B cell (primary cell): ENCODE data around the gene ALS2CL. TPM values are rescaled to one million over a fixed set of nuclear protein-coding genes. Genes with fewer than 3 reads are reported as not detected.

Experiments
- ATAC-seq: fragments of 200-7000 bp; cut with Tn5 transposase; one replicate; pipeline ENCODE4 v1.10.0; 2021; ENCODE audit warnings: low read depth, mild to moderate bottlenecking, moderate number of reproducible peaks, moderate library complexity
- CTCF ChIA-PET: fragments of 350-600 bp; sonication (Branson Sonifier 250); formaldehyde crosslinking; loops from one replicate; lab custom pipeline; 2021; ENCODE audit warnings: antibody characterized with exemption, inconsistent platforms; lab: Charles Lee
- POLR2A ChIA-PET: fragments of 350-600 bp; sonication (Branson Sonifier 250); formaldehyde crosslinking; loops from one replicate; lab custom pipeline; 2021; ENCODE audit warnings: antibody characterized with exemption; lab: Charles Lee
- DNase-seq: peaks from one replicate; pipeline ENCODE4 v3.0.0; 2013
- H2AFZ ChIP-seq: 2 replicates; pipeline ENCODE4 v1.6.1; 2012; ENCODE audit warnings: mild to moderate bottlenecking, low read depth, low read length; ENCODE audit not compliant: insufficient read depth, poor library complexity, severe bottlenecking
- H3K27ac ChIP-seq, 2 donors: 1 replicate in 1 of 2; 2 replicates in 1 of 2; pipeline ENCODE4 v1.5.1; 2012 to 2013; ENCODE audit warnings: low read length in 2 of 2, mild to moderate bottlenecking in 2 of 2, moderate library complexity in 1 of 2
- H3K27me3 ChIP-seq, 4 experiments: fragments of 200-600 bp in 1 of 4; sonication (generic) in 1 of 4; replicated peaks in 1 of 4; 1 replicate in 2 of 4; 2 replicates in 2 of 4; pipeline versions ENCODE4 v1.6.1 to v1.7.0; 2013 to 2016; ENCODE audit warnings: low read length in 3 of 4, mild to moderate bottlenecking in 2 of 4, mixed read lengths in 1 of 4, moderate library complexity in 1 of 4; ENCODE audit not compliant: insufficient read depth in 4 of 4, control insufficient read depth in 3 of 4; ENCODE audit errors: control extremely low read depth in 1 of 4
- H3K36me3 ChIP-seq, 2 experiments: replicated peaks in 1 of 2; 1 replicate in 1 of 2; 2 replicates in 1 of 2; pipeline versions ENCODE4 v1.6.1 to v1.7.1; 2013; ENCODE audit warnings: low read length in 1 of 2; ENCODE audit not compliant: insufficient read depth in 2 of 2, control insufficient read depth in 1 of 2; ENCODE audit errors: control extremely low read depth in 1 of 2, extremely low read depth in 1 of 2
- H3K4me1 ChIP-seq, 2 donors: fragments of 200-600 bp in 1 of 2; sonication (generic) in 1 of 2; 1 replicate in 1 of 2; 2 replicates in 1 of 2; pipeline versions ENCODE4 v1.5.1 to v1.6.1; 2013 to 2017; ENCODE audit warnings: low read length in 2 of 2; ENCODE audit not compliant: control insufficient read depth in 2 of 2, insufficient read depth in 2 of 2
- H3K4me2 ChIP-seq: replicated peaks from 2 replicates; pipeline ENCODE3; 2012; ENCODE audit warnings: mild to moderate bottlenecking, low read depth, low read length; ENCODE audit not compliant: poor library complexity, severe bottlenecking
- H3K4me3 ChIP-seq, 5 experiments: fragments of 200-600 bp in 1 of 5; sonication (generic) in 1 of 5; 1 replicate in 3 of 5; 2 replicates in 2 of 5; pipeline versions ENCODE4 v1.5.1 to v1.7.0; 2011 to 2016; ENCODE audit warnings: low read length in 4 of 5, mild to moderate bottlenecking in 4 of 5, low read depth in 2 of 5, control low read depth in 1 of 5, moderate library complexity in 1 of 5; ENCODE audit not compliant: insufficient read depth in 1 of 5; ENCODE audit errors: control extremely low read depth in 1 of 5, extremely low read depth in 1 of 5
- H3K79me2 ChIP-seq: fragments of 200-600 bp; sonication (generic); one replicate; pipeline ENCODE4 v1.6.0; 2016; ENCODE audit warnings: low read length; ENCODE audit not compliant: control insufficient read depth, insufficient read depth
- H3K9ac ChIP-seq: fragments of 200-600 bp; sonication (generic); 2 replicates; pipeline ENCODE4 v1.6.1; 2017; ENCODE audit warnings: mild to moderate bottlenecking, low read length, moderate library complexity
- H3K9me3 ChIP-seq, 3 donors: one replicate each; pipeline versions ENCODE4 v1.6.1 to v1.7.1; 2013; ENCODE audit warnings: low read length in 2 of 3; ENCODE audit not compliant: control insufficient read depth in 2 of 3, insufficient read depth in 1 of 3; ENCODE audit errors: control extremely low read depth in 1 of 3
- H4K20me1 ChIP-seq: 2 replicates; pipeline ENCODE4 v1.6.0; 2012; ENCODE audit warnings: mild to moderate bottlenecking, low read length; ENCODE audit not compliant: insufficient read depth, control insufficient read depth, poor library complexity, severe bottlenecking
- H3K27ac Mint-ChIP-seq: one replicate; pipeline ENCODE4 v1.8.0; 2021; ENCODE audit warnings: mixed read lengths
- H3K27me3 Mint-ChIP-seq: one replicate; pipeline ENCODE4 v1.8.0; 2021; ENCODE audit warnings: mixed read lengths
- H3K4me1 Mint-ChIP-seq: one replicate; pipeline ENCODE4 v1.8.0; 2021; ENCODE audit warnings: mixed read lengths
- H3K4me3 Mint-ChIP-seq: one replicate; pipeline ENCODE4 v1.8.0; 2021; ENCODE audit warnings: mixed read lengths
- H3K9me3 Mint-ChIP-seq: one replicate; pipeline ENCODE4 v1.8.0; 2022; ENCODE audit warnings: mixed read lengths; ENCODE audit not compliant: insufficient read depth
- CTCF ChIP-seq: fragments of 200-600 bp; IDR thresholded peaks from one replicate; pipeline ENCODE4 v1.8.0; 2022; ENCODE audit warnings: antibody characterized with exemption, mild to moderate bottlenecking
- EZH2 ChIP-seq: IDR thresholded peaks from 2 replicates; pipeline ENCODE4 v1.6.1; 2012; ENCODE audit warnings: borderline replicate concordance, low read depth, mild to moderate bottlenecking, moderate library complexity, low read length; ENCODE audit not compliant: insufficient read depth, poor library complexity, severe bottlenecking
- WGBS: methylation state at CpG from one replicate; pipeline ENCODE4 v1.1.5; 2013; ENCODE audit warnings: missing lambda C conversion rate; ENCODE audit not compliant: insufficient coverage; 5-methylcytosine and 5-hydroxymethylcytosine counted together
- intact Hi-C: fragments of 100-400 bp; cut with micrococcal nuclease; formaldehyde crosslinking; loops from one replicate; pipeline ENCODE4 v1.10.0; 2022
- polyA plus RNA-seq: library from polyadenylated mRNA; depleted of rRNA; stranded (reverse); fragments of >200 nt; gene quantifications from 2 replicates; pipeline ENCODE4 v1.2.3, GENCODE V29; 2012
- total RNA-seq, 2 donors: library from RNA; stranded (reverse); fragments of 120-200 nt in 1 of 2; gene quantifications; 1 replicate in 1 of 2; 2 replicates in 1 of 2; pipeline versions ENCODE4 v1.2.3 to v1.2.4, GENCODE V29; 2013 to 2022

ALS2CL gene
- total and polyA plus RNA-seq, 2 donors (not counting 1 experiment from before 2014, with no cell fraction given) = 0.22 to 0.30 TPM

GRCh38 chr3:46649436-46649835 lies 44.0 kb downstream of the ALS2CL start:
- H3K36me3 ChIP-seq = no peaks in the 10 kb centered on the region
- CTCF ChIA-PET = no interaction called here

GRCh38 chr3:46648096-46648495 lies 45.4 kb downstream of the ALS2CL start:
- Histone ChIP-seq H2AFZ (no peak overlapping the region), H3K27ac (no peak overlapping the region), H4K20me1 (no peaks in the 10 kb centered on the region), H3K9me3 (peaks cover 0 to 5% (median 0%) of the 10 kb centered on the region in 3 donors), H3K36me3 (no peaks in the 10 kb centered on the region), H3K4me2 (no peak overlapping the region), H3K9ac (no peak overlapping the region), H3K27me3 (peaks cover 0 to 3% (median 3%) of the 10 kb centered on the region in 4 experiments), H3K79me2 (no peaks in the 10 kb centered on the region), H3K4me1 (no peaks in the 10 kb centered on the region), H3K4me3 (no peak overlapping the region)
- WGBS = no CpG with 5 or more reads among the region's 2 CpGs
- peaks cover 57% of the 10 kb centered on the region for H3K27me3 Mint-ChIP-seq
- no peak overlapping the region for H3K4me3 Mint-ChIP-seq
- no peak for TF ChIP-seq CTCF
- TF ChIP-seq EZH2 = no peak
- H3K27ac Mint-ChIP-seq = no peak overlapping the region
- no peak for DNase-seq
- intact Hi-C loops = no loop called here
- no peak for ATAC-seq
- CTCF ChIA-PET = no interaction called here
- POLR2A ChIA-PET = no interaction called here
- H3K9me3 Mint-ChIP-seq = peaks cover 9% of the 10 kb centered on the region
- H3K4me1 Mint-ChIP-seq = no peaks in the 10 kb centered on the region

More at GRCh38 chr3:46649436-46649835, 44.0 kb downstream of the ALS2CL start:
- Histone ChIP-seq H3K9ac (no peak overlapping the region), H3K4me1 (no peaks in the 10 kb centered on the region), H3K79me2 (no peaks in the 10 kb centered on the region), H3K27ac (no peak overlapping the region), H4K20me1 (no peaks in the 10 kb centered on the region), H3K27me3 (peaks cover 0 to 3% (median 2%) of the 10 kb centered on the region in 4 experiments), H3K4me2 (no peak overlapping the region), H3K4me3 (no peak overlapping the region), H3K9me3 (peaks cover 0 to 5% (median 0%) of the 10 kb centered on the region in 3 donors), H2AFZ (no peak overlapping the region)
- no peak for ATAC-seq
- POLR2A ChIA-PET = no interaction called here
- Mint-ChIP-seq H3K27ac (no peak overlapping the region), H3K9me3 (peaks cover 9% of the 10 kb centered on the region), H3K27me3 (peaks cover 46% of the 10 kb centered on the region), H3K4me3 (no peak overlapping the region), H3K4me1 (no peaks in the 10 kb centered on the region)
- TF ChIP-seq CTCF = no peak
- TF ChIP-seq EZH2 = no peak
- no CpG with 5 or more reads among the region's 3 CpGs for WGBS
- no peak for DNase-seq
- intact Hi-C loops = no loop called here
